ENCODE measurements around the gene SCRN2. TPM values are rescaled to one million over a fixed set of nuclear protein-coding genes. Genes with fewer than 3 reads are reported as not detected.

SCRN2 gene
- total RNA-seq, 1 donor from 2014 or later = 30.1 TPM

- no peak overlapping the region for H3K4me3 ChIP-seq (ENCODE audit: low read depth, low read length)
- no peak for TF ChIP-seq CTCF (IDR thresholded peaks at IDR 0.05; ENCODE audit: insufficient read depth, low read length, poor library complexity, severe bottlenecking)
- H3K27me3 ChIP-seq (ENCODE audit: control insufficient read depth, insufficient read depth, low read length) = no peaks in the 10 kb centered on the region
- H3K36me3 ChIP-seq (ENCODE audit: control insufficient read depth, insufficient read depth, low read length) = peaks cover 1% of the 10 kb centered on the region
- DNase-seq (ENCODE audit: low read depth) = no peak
Observed at GRCh38 chr17:47813512-47814031, 27.5 kb downstream of the SCRN2 start.

DNA sequence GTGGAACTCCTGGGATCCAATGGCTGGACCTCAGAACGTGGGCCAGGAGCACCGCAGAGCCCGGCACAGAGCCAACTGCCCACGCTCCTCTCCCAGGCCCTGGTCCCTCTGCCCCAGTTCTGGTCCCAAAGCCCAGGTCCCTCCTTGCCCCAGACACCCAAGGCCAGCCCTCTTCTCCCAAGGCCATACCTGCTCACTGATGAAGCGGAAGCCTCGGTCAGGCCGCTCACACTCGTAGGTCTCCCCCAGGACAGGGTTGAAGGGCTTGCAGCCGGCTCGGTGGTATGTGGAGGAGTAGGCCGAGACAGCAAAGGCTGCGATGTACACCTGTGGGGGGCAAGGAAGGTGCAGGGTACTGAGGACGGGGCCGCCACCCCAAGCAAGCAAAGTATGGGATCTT, 28.0 kb downstream of the SCRN2 start:
- no peak overlapping the region for H3K4me3 ChIP-seq (ENCODE audit: low read depth, low read length)
- peaks cover 1% of the 10 kb centered on the region for H3K36me3 ChIP-seq (ENCODE audit: control insufficient read depth, insufficient read depth, low read length)
- DNase-seq (ENCODE audit: low read depth) = no peak
- H3K27me3 ChIP-seq (ENCODE audit: control insufficient read depth, insufficient read depth, low read length) = no peaks in the 10 kb centered on the region
- no peak for TF ChIP-seq CTCF (IDR thresholded peaks at IDR 0.05; ENCODE audit: insufficient read depth, low read length, poor library complexity, severe bottlenecking)

DNA sequence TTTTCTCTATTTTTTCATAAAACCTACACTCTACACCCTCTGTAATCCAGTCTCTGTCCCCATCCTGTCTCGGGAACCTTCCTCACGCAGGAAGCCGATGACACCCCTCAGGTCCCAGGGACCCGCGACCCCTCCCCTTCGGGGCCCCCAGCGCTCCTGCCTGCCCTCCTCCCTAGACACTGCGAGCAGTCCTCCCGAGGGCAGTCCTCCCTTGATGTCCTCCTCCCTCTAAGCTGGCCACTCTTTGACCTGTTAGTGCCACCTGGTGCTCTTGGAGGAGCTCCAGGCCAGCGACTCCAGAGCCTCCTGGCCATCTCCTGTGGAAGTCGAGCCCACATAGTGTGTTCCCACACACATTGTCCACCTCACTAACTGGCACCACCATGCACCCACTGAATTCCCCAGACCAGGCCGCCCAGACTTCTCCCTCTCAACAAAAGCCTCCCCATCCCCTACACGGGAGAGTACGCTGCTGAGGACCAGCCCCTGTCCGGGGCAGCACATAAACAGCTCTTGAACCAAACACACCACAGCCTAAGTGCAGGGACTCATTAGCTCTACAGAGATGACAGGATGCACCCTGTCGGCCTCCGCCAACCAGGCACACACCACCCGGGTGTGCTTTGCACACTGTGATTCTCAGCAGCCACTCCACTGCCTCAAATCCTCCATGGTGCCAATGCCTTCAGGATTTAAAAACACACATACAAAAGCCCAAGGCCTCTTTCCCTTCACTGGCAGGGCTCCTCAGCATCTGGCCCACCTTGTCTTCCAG, 28.7 kb downstream of the SCRN2 start:
- peaks cover 1% of the 10 kb centered on the region for H3K36me3 ChIP-seq (ENCODE audit: control insufficient read depth, insufficient read depth, low read length)
- no peak for DNase-seq (ENCODE audit: low read depth)
- no peak for TF ChIP-seq CTCF (IDR thresholded peaks at IDR 0.05; ENCODE audit: insufficient read depth, low read length, poor library complexity, severe bottlenecking)
- H3K4me3 ChIP-seq (ENCODE audit: low read depth, low read length) = no peak overlapping the region
- no peaks in the 10 kb centered on the region for H3K27me3 ChIP-seq (ENCODE audit: control insufficient read depth, insufficient read depth, low read length)

DNA sequence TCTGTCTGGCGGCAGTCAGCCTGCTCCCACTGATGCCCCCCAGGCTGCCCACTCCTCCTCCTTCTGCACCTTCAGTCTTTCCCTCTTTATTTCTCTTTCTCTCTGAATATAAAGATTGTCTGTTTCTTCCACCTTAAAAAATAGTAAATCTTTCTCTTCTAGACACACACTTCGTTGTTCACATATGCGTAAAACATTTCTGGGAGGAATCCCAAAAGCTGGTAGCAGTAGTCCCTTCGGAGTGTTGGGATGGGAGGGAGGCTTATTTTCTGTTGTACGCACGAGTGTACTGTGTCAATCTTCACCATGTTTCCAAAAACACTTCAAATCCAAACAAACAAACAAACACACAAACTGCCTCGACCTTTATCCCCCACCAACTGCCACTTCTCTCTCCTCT, 29.4 kb downstream of the SCRN2 start:
- no peak for DNase-seq (ENCODE audit: low read depth)
- TF ChIP-seq CTCF (IDR thresholded peaks at IDR 0.05; ENCODE audit: insufficient read depth, low read length, poor library complexity, severe bottlenecking) = no peak
- H3K36me3 ChIP-seq (ENCODE audit: control insufficient read depth, insufficient read depth, low read length) = peaks cover 1% of the 10 kb centered on the region
- H3K27me3 ChIP-seq (ENCODE audit: control insufficient read depth, insufficient read depth, low read length) = no peaks in the 10 kb centered on the region
- no peak overlapping the region for H3K4me3 ChIP-seq (ENCODE audit: low read depth, low read length)

- DNase-seq (ENCODE audit: low read depth) = no peak
- peaks cover 1% of the 10 kb centered on the region for H3K36me3 ChIP-seq (ENCODE audit: control insufficient read depth, insufficient read depth, low read length)
- no peak for TF ChIP-seq CTCF (IDR thresholded peaks at IDR 0.05; ENCODE audit: insufficient read depth, low read length, poor library complexity, severe bottlenecking)
- H3K27me3 ChIP-seq (ENCODE audit: control insufficient read depth, insufficient read depth, low read length) = no peaks in the 10 kb centered on the region
- H3K4me3 ChIP-seq (ENCODE audit: low read depth, low read length) = no peak overlapping the region
Observed at GRCh38 chr17:47810901-47811635, 30.0 kb downstream of the SCRN2 start.

Measured in kidney epithelial cell (primary cell).